Measurements from ENCODE around the gene FBXO7. TPM values are rescaled to one million over a fixed set of nuclear protein-coding genes. Genes with fewer than 3 reads are reported as not detected.

The FBXO7 gene
- total and polyA plus RNA-seq, 2 of the 4 experiments (the other 2 are of a cell fraction): 71.5 TPM

DNA sequence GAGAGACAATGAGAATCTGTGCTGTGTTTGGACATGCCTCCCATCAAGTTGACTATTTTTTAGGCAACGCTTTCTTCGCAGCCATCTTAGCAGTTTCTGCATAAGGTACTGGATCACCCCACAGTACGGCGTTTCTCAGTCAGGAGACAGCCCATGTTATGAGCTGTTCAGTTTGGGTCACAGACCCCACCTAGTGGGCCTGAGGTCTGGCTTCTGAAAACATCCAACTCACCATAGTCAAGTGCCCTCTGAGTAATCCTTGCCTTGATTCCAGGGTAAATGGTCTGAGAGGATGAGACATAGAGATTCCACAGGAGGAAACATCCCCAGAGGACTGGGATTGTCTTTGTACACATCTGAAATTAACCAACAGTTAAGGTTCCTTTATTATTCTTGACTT is 17.6 kb upstream of the FBXO7 start:
- in situ Hi-C loops (cut with MboI; ENCODE audit: low sequenced_read_pairs): loop anchor here (25.0 kb wide), 1 partner anchor 755 kb away; no protein-coding TSS in a partner anchor
- DNase-seq: no peak
- Histone ChIP-seq H2AK9ac (replicated peaks; ENCODE audit: low read depth, low read length, poor library complexity) (no peak overlapping the region), H3K4me1 (ENCODE audit: control insufficient read depth, insufficient read depth, low read length) (no peaks in the 10 kb centered on the region), H2BK5ac (ENCODE audit: low read depth, low read length, poor library complexity, severe bottlenecking) (no peak overlapping the region), H3K56ac (ENCODE audit: extremely low read depth, insufficient read depth, low read length) (no peak overlapping the region), H3K79me1 (ENCODE audit: low read depth in 1 of 2, low read length in 2 of 2) (no peaks in the 10 kb centered on the region), H2BK20ac (ENCODE audit: low read depth, low read length) (no peak overlapping the region), H3K4me2 (ENCODE audit: low read depth, low read length) (no peak overlapping the region), H2AFZ (replicated peaks; ENCODE audit: low read length, poor library complexity) (no peak overlapping the region), H3K27ac (ENCODE audit: insufficient read depth, low read length) (no peak overlapping the region), H2BK120ac (ENCODE audit: low read depth, low read length) (no peak overlapping the region), H3K23ac (ENCODE audit: low read depth, low read length) (no peak overlapping the region), H2AK5ac (ENCODE audit: low read depth, low read length) (no peak overlapping the region), H3K9me1 (ENCODE audit: insufficient read depth, low read length) (no peaks in the 10 kb centered on the region), H4K20me1 (ENCODE audit: insufficient read depth, low read length) (no peaks in the 10 kb centered on the region), H3K18ac (ENCODE audit: low read depth, low read length) (no peak overlapping the region), H3K36me3 (ENCODE audit: control insufficient read depth, insufficient read depth, low read length) (no peaks in the 10 kb centered on the region), H3K9me3 (ENCODE audit: control insufficient read depth, insufficient read depth, low read length) (no peaks in the 10 kb centered on the region), H3K27me3 (ENCODE audit: control insufficient read depth, insufficient read depth, low read length) (peaks cover 3% of the 10 kb centered on the region), H3K4me3 (ENCODE audit: insufficient read depth, low read depth, low read length) (no peak overlapping the region), H3K14ac (replicated peaks; ENCODE audit: low read depth, low read length) (no peak overlapping the region), H2BK15ac (ENCODE audit: low read depth, low read length) (no peak overlapping the region), H4K8ac (ENCODE audit: low read depth in 2 of 2, low read length in 2 of 2) (no peak overlapping the region), H4K91ac (ENCODE audit: insufficient read depth, low read depth, low read length) (no peak overlapping the region), H3K9ac (ENCODE audit: low read depth, low read length) (no peak overlapping the region), H3K4ac (ENCODE audit: low read depth, low read length) (no peak overlapping the region), H4K5ac (ENCODE audit: low read depth, low read length) (no peak overlapping the region)
- TF ChIP-seq MAFK (IDR thresholded peaks at IDR 0.05; ENCODE audit: low read depth, low read length) (no peak), SMC3 (IDR thresholded peaks at IDR 0.05; ENCODE audit: low read depth, low read length) (no peak), RCOR1 (IDR thresholded peaks at IDR 0.05; ENCODE audit: insufficient replicate concordance, low read length) (no peak), RAD21 (IDR thresholded peaks at IDR 0.05; ENCODE audit: low read length) (no peak), CEBPB (IDR thresholded peaks at IDR 0.05; ENCODE audit: low read depth, low read length) (no peak), BHLHE40 (IDR thresholded peaks at IDR 0.05; ENCODE audit: low read depth, low read length) (no peak), RFX5 (IDR thresholded peaks at IDR 0.05; ENCODE audit: low read depth, low read length) (no peak), CHD1 (IDR thresholded peaks at IDR 0.05; ENCODE audit: low read depth, low read length) (no peak), FOS (IDR thresholded peaks at IDR 0.05; ENCODE audit: low read depth, low read length) (no peak), NFE2L2 (IDR thresholded peaks at IDR 0.05; ENCODE audit: low read depth, low read length) (no peak), MXI1 (IDR thresholded peaks at IDR 0.05; ENCODE audit: borderline replicate concordance, low read depth, low read length) (no peak), MAZ (IDR thresholded peaks at IDR 0.05; ENCODE audit: borderline replicate concordance, low read depth, low read length) (no peak), POLR2A (IDR thresholded peaks at IDR 0.05; ENCODE audit: low read depth, low read length) (no peak)
- TF ChIP-seq, protein P1, sequence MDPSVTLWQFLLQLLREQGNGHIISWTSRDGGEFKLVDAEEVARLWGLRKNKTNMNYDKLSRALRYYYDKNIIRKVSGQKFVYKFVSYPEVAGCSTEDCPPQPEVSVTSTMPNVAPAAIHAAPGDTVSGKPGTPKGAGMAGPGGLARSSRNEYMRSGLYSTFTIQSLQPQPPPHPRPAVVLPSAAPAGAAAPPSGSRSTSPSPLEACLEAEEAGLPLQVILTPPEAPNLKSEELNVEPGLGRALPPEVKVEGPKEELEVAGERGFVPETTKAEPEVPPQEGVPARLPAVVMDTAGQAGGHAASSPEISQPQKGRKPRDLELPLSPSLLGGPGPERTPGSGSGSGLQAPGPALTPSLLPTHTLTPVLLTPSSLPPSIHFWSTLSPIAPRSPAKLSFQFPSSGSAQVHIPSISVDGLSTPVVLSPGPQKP (IDR thresholded peaks at IDR 0.05; ENCODE audit: borderline replicate concordance, low read depth, low read length): no peak
- TF ChIP-seq, protein P2, sequence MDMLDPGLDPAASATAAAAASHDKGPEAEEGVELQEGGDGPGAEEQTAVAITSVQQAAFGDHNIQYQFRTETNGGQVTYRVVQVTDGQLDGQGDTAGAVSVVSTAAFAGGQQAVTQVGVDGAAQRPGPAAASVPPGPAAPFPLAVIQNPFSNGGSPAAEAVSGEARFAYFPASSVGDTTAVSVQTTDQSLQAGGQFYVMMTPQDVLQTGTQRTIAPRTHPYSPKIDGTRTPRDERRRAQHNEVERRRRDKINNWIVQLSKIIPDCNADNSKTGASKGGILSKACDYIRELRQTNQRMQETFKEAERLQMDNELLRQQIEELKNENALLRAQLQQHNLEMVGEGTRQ (IDR thresholded peaks at IDR 0.05; ENCODE audit: low read depth, low read length): no peak
- TF ChIP-seq, protein P3, sequence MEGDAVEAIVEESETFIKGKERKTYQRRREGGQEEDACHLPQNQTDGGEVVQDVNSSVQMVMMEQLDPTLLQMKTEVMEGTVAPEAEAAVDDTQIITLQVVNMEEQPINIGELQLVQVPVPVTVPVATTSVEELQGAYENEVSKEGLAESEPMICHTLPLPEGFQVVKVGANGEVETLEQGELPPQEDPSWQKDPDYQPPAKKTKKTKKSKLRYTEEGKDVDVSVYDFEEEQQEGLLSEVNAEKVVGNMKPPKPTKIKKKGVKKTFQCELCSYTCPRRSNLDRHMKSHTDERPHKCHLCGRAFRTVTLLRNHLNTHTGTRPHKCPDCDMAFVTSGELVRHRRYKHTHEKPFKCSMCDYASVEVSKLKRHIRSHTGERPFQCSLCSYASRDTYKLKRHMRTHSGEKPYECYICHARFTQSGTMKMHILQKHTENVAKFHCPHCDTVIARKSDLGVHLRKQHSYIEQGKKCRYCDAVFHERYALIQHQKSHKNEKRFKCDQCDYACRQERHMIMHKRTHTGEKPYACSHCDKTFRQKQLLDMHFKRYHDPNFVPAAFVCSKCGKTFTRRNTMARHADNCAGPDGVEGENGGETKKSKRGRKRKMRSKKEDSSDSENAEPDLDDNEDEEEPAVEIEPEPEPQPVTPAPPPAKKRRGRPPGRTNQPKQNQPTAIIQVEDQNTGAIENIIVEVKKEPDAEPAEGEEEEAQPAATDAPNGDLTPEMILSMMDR (conservative IDR thresholded peaks at IDR 0.05; ENCODE audit: low read depth, low read length): no peak
- intact Hi-C loops (cut with micrococcal nuclease): no loop called here
- CTCF ChIA-PET: no interaction called here
- no TSS peak for BruUV-seq (replicated peaks)
- no peak for ATAC-seq (ENCODE audit: low read depth)
- dilution Hi-C loops (cut with HindIII; ENCODE audit: low sequenced_read_pairs, unreplicated experiment): no loop called here
- WGBS, 2 experiments (ENCODE audit: extremely low coverage in 2 of 2, insufficient read length in 1 of 2): 63% methylated on average over 2 of the region's 4 CpGs; no CpG with 5 or more reads in 1 of the 2 experiments
- POLR2A ChIA-PET (ENCODE audit: unreplicated experiment): no interaction called here
